Lung (tissue), 12 donors: ENCODE measurements around the gene NEU4. TPM values are rescaled to one million over a fixed set of nuclear protein-coding genes. Genes with fewer than 3 reads are reported as not detected.

Experiments used
- ATAC-seq: fragments of 200-7000 bp; cut with Tn5 transposase; one replicate; pipeline ENCODE4 v1.9.1; 2020; ENCODE audit warnings: moderate number of reproducible peaks; ENCODE audit not compliant: insufficient read depth, low FRiP score
- DNase-seq, 3 donors: peaks; one replicate each; pipeline ENCODE4 v3.0.0-alpha.2; 2013 to 2017
- H3K27ac ChIP-seq, 2 donors: one replicate each; pipeline ENCODE4 v1.5.1; 2013; ENCODE audit warnings: mild to moderate bottlenecking in 2 of 2, moderate library complexity in 2 of 2, control low read depth in 1 of 2, inconsistent platforms in 1 of 2, low read depth in 1 of 2, low read length in 1 of 2
- H3K27me3 ChIP-seq, 3 donors: one replicate each; pipeline ENCODE4 v1.5.1; 2013; ENCODE audit warnings: low read length in 2 of 3; ENCODE audit not compliant: control insufficient read depth in 3 of 3, insufficient read depth in 3 of 3
- H3K36me3 ChIP-seq, 4 donors: one replicate each; pipeline ENCODE4 v1.5.1; 2013; ENCODE audit warnings: low read length in 4 of 4, mild to moderate bottlenecking in 1 of 4, moderate library complexity in 1 of 4; ENCODE audit not compliant: control insufficient read depth in 4 of 4, insufficient read depth in 4 of 4
- H3K4me1 ChIP-seq, 5 donors: one replicate each; pipeline ENCODE4 v1.5.1; 2013; ENCODE audit warnings: low read length in 5 of 5, mild to moderate bottlenecking in 2 of 5, moderate library complexity in 1 of 5; ENCODE audit not compliant: control insufficient read depth in 5 of 5, insufficient read depth in 5 of 5
- H3K4me3 ChIP-seq: one replicate; pipeline ENCODE4 v1.5.1; 2013; ENCODE audit warnings: mild to moderate bottlenecking, control low read depth, moderate library complexity
- H3K9ac ChIP-seq, 2 donors: one replicate each; pipeline ENCODE4 v1.5.1; 2013; ENCODE audit warnings: low read length in 2 of 2, control low read depth in 1 of 2; ENCODE audit not compliant: insufficient read depth in 1 of 2
- H3K9me3 ChIP-seq, 4 donors: one replicate each; pipeline ENCODE4 v1.5.1; 2013; ENCODE audit warnings: low read length in 3 of 4, mild to moderate bottlenecking in 1 of 4, moderate library complexity in 1 of 4; ENCODE audit not compliant: control insufficient read depth in 4 of 4, insufficient read depth in 3 of 4
- WGBS, 2 donors: extraction: QIAGEN DNeasy Blood & Tissue Kit; methylation state at CpG; one replicate each; pipeline ENCODE4 v1.1.7; 2013; 5-methylcytosine and 5-hydroxymethylcytosine counted together
- polyA plus RNA-seq, 2 donors: library from polyadenylated mRNA; stranded (reverse); fragments of 200-250 nt; gene quantifications; one replicate each; pipeline ENCODE4 v1.2.1, GENCODE V29; 2013
- total RNA-seq, 2 donors: library from RNA; depleted of rRNA in 1 of 2; stranded (reverse); fragments of >200 nt in 1 of 2; gene quantifications; one replicate each; pipeline ENCODE4 v1.2.1, GENCODE V29; 2014 to 2021
- TF ChIP-seq, protein P1 (sequence below): IDR thresholded peaks from 2 replicates; pipeline ENCODE4 v1.5.1; 2012; ENCODE audit warnings: mild to moderate bottlenecking; ENCODE audit errors: control extremely low read depth, extremely low read depth
- donor health status: control.
- donor health status: control.
- donor health status: Bipolar disorder and iron deficiency.
- donor health status: healthy.
- donor health status: DM: yes; HTN: yes; CAD: no.

Gene NEU4
- total and polyA plus RNA-seq, 4 donors, result 0.26 to 0.59 (median 0.35) TPM

DNA sequence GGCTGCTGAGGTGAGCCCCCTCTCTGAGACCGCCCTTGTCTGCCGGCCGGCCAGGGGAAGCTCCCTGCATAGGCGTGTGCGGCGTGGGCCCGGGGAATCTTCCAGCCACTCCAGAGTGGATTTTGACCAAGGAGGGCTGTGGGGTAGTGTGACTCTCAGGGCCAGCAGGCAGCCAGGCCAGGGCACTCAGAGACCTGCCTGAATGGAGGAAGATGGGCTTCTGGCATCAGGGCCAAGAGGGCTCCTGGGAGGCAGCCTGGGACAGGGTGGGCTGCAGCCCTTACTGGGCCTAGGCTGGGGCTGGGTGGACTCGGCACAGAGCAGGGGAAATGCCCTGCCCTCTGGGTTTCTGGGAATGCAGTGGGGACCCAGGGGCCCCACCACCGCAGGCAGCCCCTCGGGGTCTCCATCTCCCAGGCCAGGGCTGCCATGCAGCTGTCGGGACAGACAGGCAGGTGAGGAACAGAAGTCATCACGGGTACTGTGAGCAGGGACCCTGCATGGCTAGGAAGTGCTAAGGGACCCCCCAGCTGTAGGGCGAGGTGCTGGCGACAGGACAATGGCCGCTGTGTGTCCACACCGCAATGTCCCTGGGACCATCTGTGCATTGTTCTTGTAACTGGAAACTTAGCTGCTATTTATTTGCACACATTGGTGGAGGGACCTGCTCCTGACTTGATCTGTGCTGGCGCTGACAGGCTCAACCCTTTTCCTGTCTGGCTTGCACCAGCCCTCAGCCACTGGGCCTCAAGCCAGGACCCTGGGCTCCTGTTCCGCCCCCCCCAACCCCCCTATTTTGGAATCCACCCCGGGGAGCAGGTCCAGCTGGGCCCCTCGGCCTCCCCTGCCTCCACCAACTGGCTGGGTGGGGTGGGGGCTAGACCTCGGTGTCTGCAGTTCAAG is 45.6 kb downstream of the NEU4 start:
- Histone ChIP-seq H3K9ac (no peak overlapping the region), H3K4me3 (no peak overlapping the region), H3K27me3 (peaks cover 0 to 5% (median 0%) of the 10 kb centered on the region in 3 donors), H3K27ac (peak overlapping the region in 1 of 2 donors; percentile 17), H3K4me1 (peaks cover 0 to 11% (median 0%) of the 10 kb centered on the region in 5 donors), H3K36me3 (no peaks in the 10 kb centered on the region), H3K9me3 (no peaks in the 10 kb centered on the region)
- ATAC-seq, result no peak
- 49 to 55% methylated on average over 21 of the region's 21 CpGs for WGBS, 2 donors
- TF ChIP-seq, protein P1, sequence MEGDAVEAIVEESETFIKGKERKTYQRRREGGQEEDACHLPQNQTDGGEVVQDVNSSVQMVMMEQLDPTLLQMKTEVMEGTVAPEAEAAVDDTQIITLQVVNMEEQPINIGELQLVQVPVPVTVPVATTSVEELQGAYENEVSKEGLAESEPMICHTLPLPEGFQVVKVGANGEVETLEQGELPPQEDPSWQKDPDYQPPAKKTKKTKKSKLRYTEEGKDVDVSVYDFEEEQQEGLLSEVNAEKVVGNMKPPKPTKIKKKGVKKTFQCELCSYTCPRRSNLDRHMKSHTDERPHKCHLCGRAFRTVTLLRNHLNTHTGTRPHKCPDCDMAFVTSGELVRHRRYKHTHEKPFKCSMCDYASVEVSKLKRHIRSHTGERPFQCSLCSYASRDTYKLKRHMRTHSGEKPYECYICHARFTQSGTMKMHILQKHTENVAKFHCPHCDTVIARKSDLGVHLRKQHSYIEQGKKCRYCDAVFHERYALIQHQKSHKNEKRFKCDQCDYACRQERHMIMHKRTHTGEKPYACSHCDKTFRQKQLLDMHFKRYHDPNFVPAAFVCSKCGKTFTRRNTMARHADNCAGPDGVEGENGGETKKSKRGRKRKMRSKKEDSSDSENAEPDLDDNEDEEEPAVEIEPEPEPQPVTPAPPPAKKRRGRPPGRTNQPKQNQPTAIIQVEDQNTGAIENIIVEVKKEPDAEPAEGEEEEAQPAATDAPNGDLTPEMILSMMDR, result no peak
- peak in 1 of 3 donors; percentile 47 for DNase-seq

- H3K4me1 ChIP-seq, result peaks cover 0 to 18% (median 3%) of the 10 kb centered on the region in 5 donors
- TF ChIP-seq, protein P1, result no peak
- H3K9me3 ChIP-seq, result no peaks in the 10 kb centered on the region
- 76 to 82% methylated on average over 18 of the region's 18 CpGs for WGBS, 2 donors
- ATAC-seq (no peak), DNase-seq (no peak)
- no peak overlapping the region for H3K4me3 ChIP-seq
- peaks cover 0 to 5% (median 0%) of the 10 kb centered on the region in 3 donors for H3K27me3 ChIP-seq
- H3K9ac ChIP-seq, result no peak overlapping the region
- H3K36me3 ChIP-seq, result no peaks in the 10 kb centered on the region
- H3K27ac ChIP-seq, result no peak overlapping the region
Measured at GRCh38 chr2:241855245-241855887, 46.4 kb downstream of the NEU4 start.

GRCh38 chr2:241855888-241856422 is 47.0 kb downstream of the NEU4 start:
- 81 to 89% methylated on average over 20 of the region's 20 CpGs for WGBS, 2 donors
- DNase-seq, result no peak
- peaks cover 0 to 5% (median 0%) of the 10 kb centered on the region in 3 donors for H3K27me3 ChIP-seq
- TF ChIP-seq, protein P1, result no peak
- H3K27ac ChIP-seq, result no peak overlapping the region
- no peak overlapping the region for H3K9ac ChIP-seq
- H3K9me3 ChIP-seq, result no peaks in the 10 kb centered on the region
- no peak overlapping the region for H3K4me3 ChIP-seq
- no peaks in the 10 kb centered on the region for H3K36me3 ChIP-seq
- peaks cover 0 to 22% (median 3%) of the 10 kb centered on the region in 5 donors for H3K4me1 ChIP-seq
- no peak for ATAC-seq
